ENCODE measurements around the gene FKBP4. TPM values are rescaled to one million over a fixed set of nuclear protein-coding genes. Genes with fewer than 3 reads are reported as not detected.

The FKBP4 gene
- total and polyA plus RNA-seq, 2 of the 13 experiments (the other 11 are each of a cell fraction or from before 2014, with no cell fraction given) = 25.7 to 66.1 TPM

DNA sequence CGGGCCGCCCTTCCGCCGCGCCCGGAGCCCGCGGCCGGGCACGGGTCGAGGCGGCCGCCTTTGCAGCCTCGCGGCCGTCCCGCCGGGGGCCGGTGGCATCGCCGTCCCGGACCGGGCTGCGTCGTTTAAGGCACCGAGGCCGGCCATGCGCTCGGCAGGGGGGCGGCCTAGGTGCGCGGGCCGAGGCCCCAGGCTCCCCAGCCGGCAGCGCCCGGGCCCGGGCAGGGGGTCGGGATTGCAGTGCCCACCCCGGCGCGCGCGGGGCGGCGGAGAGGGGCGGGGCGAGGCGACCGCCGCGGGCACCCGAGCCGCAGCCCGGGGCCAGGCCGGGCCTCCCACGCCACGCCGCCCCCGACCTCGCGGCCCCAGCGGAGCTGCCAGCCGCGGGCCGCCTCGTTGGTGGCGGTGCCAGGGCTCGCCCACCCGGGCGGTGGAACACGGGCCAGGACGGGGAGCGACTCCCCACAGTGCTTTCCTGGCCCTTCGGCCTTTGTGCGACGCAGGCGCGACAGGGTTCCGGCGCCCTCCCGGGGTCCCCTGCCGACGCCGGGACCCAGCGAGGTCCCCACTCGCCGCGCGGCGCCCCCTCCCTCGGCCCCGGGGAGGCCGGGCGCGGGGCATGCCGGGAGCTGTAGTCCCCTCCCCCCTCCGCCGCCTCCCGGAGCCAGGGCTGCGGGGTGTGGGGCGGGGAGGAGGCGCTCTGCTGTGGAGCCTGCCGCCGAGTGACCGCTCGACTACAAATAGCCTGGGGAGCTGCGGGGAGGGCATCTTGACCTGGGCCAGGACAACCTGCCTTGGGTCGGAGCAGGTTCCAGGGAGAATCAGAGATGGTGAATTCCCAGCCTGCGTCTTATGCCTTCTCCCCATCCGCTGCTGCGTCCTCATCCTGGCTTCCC lies 769 bp downstream of the FKBP4 start (continued):
- TF ChIP-seq, protein P1, sequence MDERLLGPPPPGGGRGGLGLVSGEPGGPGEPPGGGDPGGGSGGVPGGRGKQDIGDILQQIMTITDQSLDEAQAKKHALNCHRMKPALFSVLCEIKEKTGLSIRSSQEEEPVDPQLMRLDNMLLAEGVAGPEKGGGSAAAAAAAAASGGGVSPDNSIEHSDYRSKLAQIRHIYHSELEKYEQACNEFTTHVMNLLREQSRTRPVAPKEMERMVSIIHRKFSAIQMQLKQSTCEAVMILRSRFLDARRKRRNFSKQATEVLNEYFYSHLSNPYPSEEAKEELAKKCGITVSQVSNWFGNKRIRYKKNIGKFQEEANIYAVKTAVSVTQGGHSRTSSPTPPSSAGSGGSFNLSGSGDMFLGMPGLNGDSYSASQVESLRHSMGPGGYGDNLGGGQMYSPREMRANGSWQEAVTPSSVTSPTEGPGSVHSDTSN (CRISPR knock-in tag; IDR thresholded peaks at IDR 0.05) = no peak
- TF ChIP-seq YY1 (IDR thresholded peaks at IDR 0.05; ENCODE audit: insufficient read depth, insufficient replicate concordance, low read depth, low read length) = peak; percentile 23
- TF ChIP-seq MAX (IDR thresholded peaks at IDR 0.05) = peak; percentile 42; the same call in 1 of the 2 replicates
- no peak for TF ChIP-seq ZNF383 (CRISPR knock-in tag; IDR thresholded peaks at IDR 0.05; ENCODE audit: borderline replicate concordance)
- TF ChIP-seq ZNF850 (CRISPR knock-in tag; conservative IDR thresholded peaks at IDR 0.05) = no peak
- no peak for TF ChIP-seq KLF13 (CRISPR knock-in tag; IDR thresholded peaks at IDR 0.05)
- TF ChIP-seq PRDM10 (CRISPR knock-in tag; IDR thresholded peaks at IDR 0.05; ENCODE audit: low read depth) = no peak
- peak; percentile 27; the same call in 1 of the 2 replicates for TF ChIP-seq YEATS4 (CRISPR knock-in tag; IDR thresholded peaks at IDR 0.05; ENCODE audit: borderline replicate concordance)
- TF ChIP-seq CCDC6 (CRISPR knock-in tag; IDR thresholded peaks at IDR 0.05) = no peak
- TF ChIP-seq ZNF790 (CRISPR knock-in tag; IDR thresholded peaks at IDR 0.05; ENCODE audit: borderline replicate concordance) = no peak
- no peak for TF ChIP-seq ATRX (CRISPR knock-in tag; IDR thresholded peaks at IDR 0.05; ENCODE audit: borderline replicate concordance)
- 0 out of 2 replicates have a peak, but pooled peaks have one; percentile 13 for TF ChIP-seq ZNF431 (CRISPR knock-in tag; IDR thresholded peaks at IDR 0.05; ENCODE audit: borderline replicate concordance, low read depth)
- TF ChIP-seq KAT8 (CRISPR knock-in tag; IDR thresholded peaks at IDR 0.05) = no peak
- TF ChIP-seq KLF16 (CRISPR knock-in tag; IDR thresholded peaks at IDR 0.05) = peak in 1 of 2 experiments; percentile 57; a peak in 1 of 4 replicates
- TF ChIP-seq NFE2L1 (CRISPR knock-in tag; IDR thresholded peaks at IDR 0.05; ENCODE audit: borderline replicate concordance) = no peak
- TF ChIP-seq KLF12 (CRISPR knock-in tag; IDR thresholded peaks at IDR 0.05; ENCODE audit: borderline replicate concordance) = no peak
- TF ChIP-seq, protein P2, sequence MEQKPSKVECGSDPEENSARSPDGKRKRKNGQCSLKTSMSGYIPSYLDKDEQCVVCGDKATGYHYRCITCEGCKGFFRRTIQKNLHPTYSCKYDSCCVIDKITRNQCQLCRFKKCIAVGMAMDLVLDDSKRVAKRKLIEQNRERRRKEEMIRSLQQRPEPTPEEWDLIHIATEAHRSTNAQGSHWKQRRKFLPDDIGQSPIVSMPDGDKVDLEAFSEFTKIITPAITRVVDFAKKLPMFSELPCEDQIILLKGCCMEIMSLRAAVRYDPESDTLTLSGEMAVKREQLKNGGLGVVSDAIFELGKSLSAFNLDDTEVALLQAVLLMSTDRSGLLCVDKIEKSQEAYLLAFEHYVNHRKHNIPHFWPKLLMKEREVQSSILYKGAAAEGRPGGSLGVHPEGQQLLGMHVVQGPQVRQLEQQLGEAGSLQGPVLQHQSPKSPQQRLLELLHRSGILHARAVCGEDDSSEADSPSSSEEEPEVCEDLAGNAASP (CRISPR knock-in tag; IDR thresholded peaks at IDR 0.05; ENCODE audit: borderline replicate concordance) = no peak
- TF ChIP-seq, protein P3, sequence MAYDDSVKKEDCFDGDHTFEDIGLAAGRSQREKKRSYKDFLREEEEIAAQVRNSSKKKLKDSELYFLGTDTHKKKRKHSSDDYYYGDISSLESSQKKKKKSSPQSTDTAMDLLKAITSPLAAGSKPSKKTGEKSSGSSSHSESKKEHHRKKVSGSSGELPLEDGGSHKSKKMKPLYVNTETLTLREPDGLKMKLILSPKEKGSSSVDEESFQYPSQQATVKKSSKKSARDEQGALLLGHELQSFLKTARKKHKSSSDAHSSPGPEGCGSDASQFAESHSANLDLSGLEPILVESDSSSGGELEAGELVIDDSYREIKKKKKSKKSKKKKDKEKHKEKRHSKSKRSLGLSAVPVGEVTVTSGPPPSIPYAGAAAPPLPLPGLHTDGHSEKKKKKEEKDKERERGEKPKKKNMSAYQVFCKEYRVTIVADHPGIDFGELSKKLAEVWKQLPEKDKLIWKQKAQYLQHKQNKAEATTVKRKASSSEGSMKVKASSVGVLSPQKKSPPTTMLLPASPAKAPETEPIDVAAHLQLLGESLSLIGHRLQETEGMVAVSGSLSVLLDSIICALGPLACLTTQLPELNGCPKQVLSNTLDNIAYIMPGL (CRISPR knock-in tag; IDR thresholded peaks at IDR 0.05; ENCODE audit: borderline replicate concordance in 1 of 2, low read depth in 1 of 2) = peak; percentile 50 to 62; a peak in 3 of 4 replicates
- TF ChIP-seq, protein P4, sequence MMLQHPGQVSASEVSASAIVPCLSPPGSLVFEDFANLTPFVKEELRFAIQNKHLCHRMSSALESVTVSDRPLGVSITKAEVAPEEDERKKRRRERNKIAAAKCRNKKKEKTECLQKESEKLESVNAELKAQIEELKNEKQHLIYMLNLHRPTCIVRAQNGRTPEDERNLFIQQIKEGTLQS (CRISPR knock-in tag; IDR thresholded peaks at IDR 0.05) = no peak

All from HepG2 (cell line).